Measurements from ENCODE around the gene SLC17A5.
"Not testable (repeated sequence)": the region's sequence is repeated elsewhere in the genome, so short reads cannot be mapped to it uniquely, and the experiment has no call there.

SLC17A5 gene, protein sequence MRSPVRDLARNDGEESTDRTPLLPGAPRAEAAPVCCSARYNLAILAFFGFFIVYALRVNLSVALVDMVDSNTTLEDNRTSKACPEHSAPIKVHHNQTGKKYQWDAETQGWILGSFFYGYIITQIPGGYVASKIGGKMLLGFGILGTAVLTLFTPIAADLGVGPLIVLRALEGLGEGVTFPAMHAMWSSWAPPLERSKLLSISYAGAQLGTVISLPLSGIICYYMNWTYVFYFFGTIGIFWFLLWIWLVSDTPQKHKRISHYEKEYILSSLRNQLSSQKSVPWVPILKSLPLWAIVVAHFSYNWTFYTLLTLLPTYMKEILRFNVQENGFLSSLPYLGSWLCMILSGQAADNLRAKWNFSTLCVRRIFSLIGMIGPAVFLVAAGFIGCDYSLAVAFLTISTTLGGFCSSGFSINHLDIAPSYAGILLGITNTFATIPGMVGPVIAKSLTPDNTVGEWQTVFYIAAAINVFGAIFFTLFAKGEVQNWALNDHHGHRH

DNA sequence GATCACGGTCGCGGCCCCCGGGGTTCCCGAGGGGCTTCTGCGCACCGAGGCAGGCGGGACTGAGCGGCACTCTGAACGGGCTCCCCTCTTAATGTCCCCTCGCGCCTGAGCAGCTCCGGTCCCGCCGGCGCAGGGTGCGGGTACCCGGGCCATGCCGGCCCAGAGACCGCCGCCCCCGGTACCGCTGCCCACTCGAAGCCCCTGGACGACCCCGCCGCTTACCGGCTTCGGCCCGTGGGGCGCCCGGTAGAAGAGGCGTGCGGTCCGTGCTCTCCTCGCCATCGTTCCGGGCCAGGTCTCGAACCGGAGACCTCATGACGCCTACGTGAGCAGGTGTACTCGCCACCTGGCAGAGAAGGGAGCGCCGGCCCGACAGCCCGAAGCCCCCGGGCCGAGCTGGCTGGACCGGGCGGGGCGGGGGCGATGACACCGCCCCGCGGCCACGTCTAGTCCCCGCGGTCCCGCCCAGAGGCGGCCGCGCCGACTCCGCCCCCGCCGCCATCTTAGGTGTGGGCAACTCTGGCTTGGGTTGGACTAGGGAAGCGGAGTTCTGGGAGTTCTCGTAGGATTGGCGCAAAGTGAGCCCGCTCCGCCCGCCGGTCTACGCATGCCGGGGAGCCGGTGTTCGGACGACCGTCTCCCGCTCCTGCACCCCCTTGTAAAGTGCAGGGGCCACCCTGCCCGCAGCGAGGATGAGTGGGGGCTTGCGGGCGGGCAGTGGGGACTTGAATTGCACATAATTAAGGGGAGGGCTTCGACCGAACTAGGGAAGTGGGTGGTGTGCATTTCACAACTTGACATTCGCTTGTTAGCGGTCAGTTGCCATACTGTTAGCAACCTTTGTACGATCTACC, at the start of gene SLC17A5:
Gene SLC17A5, minus strand, starts transcription at position 422 of the 854 bp plus-strand sequence. Its CDS starts 106 bp downstream, at position 316.
- DNase-seq = peak; percentile 76

DNA sequence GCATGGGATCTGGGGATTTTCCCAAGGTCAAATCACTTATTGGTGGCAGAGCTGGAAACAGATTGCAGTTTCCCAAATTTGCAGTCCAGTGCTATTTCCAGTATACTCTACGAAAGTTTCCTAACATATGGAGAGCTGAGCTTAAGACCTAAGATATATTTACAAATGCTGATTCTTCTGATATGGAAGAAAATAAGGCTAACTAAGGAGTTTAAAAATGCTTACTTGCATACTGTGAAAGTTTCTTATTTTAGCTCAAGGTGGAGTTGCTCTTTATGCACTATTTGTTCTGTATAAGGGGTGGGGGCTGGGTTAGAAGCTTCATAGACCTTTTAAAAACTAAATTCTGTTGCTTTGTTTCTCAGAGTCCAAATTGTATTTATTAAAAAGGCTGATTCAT, 49.7 kb upstream of the SLC17A5 start:
- no peak for DNase-seq

DNA sequence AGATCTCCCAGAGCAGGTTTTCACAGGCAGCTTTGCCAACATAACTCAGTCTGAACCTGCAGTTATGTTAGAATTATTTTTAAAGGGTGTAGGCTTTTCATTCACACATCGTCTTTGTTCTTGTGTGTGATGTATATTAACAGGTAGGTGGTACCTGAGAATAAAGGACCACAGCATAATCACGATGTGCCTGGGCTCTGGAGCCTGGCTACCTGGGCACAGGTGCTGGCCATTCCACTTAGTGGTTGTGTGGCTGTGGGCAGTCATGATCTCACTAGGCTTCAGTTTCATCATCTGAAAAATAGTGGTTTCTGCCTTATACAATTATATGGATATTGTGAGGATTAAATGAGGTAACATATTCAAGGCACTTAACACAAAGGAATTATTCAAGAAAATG, 48.7 kb upstream of the SLC17A5 start:
- no peak for DNase-seq

DNA sequence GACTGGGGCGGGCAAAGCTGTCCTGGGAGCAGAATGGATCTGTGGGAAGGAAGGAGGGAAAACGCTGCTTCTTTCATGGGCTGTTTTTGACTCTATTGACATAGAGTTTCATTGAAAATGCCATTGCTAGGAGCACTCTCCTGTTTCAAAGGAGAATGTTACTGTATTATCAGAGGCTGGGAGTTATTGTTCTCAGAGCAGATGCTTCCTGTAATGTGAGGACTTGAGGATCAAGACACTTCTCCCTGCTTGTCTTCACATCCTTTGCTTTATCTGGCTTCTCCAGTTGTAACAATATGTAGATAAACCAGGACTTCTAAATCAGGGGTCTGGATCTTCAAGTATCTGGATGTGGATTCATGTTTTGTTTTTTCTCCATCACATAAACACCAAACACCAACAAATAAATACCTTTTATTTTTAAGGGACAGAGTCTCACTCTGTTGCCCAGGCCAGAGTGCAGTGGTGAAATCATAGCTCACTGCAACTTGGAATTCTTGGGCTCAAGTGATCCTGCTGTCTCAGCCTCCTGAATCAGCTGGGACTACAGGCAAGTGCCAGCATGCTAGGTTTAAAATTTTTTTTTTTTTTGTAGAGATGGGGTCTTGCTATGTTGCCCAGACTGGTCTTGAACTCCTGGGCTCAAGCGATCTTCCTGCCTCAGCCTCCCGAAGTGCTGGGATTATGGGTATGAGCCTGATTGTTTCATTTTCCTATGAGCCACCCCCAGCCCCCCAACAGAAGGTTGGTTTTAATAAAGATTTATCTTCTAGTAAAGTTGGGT, 46.1 kb upstream of the SLC17A5 start:
- DNase-seq = no peak

DNA sequence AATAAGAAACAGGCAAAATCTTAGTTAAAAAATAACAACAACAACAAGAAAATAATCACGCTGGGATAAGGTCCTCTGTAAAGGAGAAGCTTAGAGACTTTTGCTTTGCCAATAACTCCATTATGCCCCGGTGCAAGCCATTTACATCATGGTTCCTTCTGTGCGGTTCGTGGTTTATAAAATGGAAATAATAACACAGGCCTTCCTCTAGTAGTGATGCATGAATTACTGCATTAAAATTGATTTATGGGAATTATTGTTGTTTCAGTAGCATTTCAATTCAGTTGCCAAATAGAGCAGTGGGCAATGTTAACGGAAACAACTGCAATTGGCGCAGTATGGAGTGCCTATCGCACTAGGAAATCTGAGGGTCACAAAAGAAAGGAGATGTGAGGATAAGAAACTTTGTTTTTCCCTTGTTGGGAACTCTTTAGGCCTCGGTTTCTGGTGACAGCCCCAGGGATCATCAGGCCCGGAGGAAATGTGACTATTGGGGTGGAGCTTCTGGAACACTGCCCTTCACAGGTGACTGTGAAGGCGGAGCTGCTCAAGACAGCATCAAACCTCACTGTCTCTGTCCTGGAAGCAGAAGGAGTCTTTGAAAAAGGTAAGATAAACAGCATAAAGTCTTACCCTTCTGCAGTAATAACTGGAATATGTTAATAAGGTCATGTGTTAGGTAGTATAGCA, 43.3 kb upstream of the SLC17A5 start:
- no peak for DNase-seq

DNA sequence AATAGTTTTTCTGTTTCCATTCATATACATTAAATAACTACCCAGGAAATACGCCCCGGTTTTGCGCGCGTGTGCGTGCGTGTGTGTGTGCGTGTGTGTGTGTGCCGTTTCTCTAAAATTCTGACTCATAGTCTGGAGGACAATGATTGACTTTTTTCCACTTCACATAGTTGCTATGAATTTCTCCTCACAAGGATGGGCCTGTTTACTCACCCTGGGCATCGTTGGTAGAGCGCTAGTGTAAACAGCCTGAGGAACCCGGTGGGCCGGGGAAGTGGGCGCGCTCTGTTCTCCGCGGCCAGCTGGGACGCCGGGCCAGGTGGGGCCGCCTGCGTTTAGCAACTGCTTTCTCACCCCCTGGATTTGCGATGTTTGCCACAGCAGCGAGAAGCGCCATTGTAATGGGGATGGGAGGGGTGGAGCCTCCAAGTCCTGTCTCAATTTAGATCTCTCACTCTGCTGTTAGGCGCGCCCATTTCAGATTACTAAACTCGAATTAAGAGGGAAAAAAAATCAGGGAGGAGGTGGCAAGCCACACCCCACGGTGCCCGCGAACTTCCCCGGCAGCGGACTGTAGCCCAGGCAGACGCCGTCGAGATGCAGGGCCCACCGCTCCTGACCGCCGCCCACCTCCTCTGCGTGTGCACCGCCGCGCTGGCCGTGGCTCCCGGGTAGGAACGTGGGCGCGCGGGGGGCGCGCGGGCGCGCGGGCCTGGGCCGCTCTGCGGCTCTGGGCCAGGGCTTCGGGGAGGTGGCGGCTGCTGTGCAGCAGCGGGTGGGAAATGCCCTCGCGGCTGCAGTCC, 42.0 kb upstream of the SLC17A5 start, which contains the start of gene CD109:
Gene CD109, plus strand, starts transcription at position 585 of the 803 bp plus-strand sequence. Its CDS starts 13 bp downstream, at position 598.
- DNase-seq = no peak

DNA sequence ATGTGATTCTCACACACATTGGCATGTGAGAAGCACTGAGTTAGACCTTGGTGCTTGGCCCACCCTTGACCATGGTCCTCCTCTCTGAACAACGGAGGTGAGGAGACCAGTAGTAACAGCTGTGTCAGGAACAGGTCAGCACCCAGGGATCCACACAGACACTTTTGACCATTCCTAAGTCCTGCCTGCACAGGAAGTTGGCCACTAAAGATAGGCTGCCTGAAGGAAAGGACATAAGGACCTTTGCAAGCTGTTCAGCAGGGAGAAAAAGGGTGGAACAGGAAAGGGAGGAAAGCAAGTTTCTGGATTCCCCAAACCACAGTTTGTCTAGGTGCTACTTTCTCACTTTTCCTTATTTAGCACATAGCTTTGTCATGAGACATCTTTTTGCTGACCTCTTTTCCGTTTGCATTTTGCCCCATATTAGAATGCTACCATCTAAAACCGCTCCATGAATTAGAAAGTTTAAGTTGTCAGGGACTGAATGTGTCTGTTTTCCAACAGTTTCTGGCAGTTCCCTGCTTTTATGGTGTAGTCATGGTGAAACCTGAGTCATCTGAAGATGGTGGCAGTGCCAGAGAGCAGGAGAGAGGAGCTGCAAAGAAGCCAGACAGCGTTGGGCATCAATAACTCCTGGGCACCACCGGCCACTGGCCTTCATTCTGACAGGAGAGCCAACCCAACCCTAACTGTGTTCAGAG, 41.1 kb upstream of the SLC17A5 start:
- no peak for DNase-seq

DNA sequence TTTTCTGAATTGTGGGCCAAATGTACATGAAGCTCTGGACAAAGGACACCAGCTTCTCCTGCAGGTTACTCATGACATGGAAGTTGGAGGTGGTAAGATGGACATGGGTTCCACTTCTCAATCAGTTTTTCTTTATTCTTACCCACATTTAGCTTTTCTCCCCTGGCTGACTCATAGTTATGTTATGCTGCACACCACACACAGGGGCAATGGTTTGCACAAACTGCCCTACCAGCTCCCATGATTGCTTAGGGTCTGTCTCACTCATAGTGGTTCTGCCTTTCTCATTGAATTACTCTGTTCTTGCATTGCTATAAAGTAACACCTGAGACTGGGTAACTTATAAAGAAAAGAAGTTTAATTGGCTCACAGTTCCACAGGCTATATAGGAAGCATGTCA, 37.7 kb upstream of the SLC17A5 start:
- DNase-seq = no peak

DNA sequence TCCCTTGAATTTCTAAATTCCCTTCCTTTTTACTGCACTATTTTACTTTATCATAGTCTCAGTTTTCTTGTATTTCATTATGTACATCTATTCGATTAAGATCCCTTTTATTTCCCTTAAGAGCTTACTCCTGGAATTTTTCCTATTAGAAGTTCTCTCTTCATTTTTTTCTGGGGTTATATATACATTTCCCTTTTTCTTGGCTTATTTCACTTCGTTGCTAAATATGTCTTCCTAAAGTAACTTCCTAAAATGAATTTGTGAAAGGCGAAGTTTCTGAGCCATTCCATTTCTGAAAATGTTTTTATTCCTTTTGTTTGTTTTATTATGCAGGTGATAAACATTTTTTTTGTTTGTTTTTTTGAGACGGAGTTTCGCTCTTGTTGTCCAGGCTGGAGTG, 36.3 kb upstream of the SLC17A5 start:
- DNase-seq = no peak

DNA sequence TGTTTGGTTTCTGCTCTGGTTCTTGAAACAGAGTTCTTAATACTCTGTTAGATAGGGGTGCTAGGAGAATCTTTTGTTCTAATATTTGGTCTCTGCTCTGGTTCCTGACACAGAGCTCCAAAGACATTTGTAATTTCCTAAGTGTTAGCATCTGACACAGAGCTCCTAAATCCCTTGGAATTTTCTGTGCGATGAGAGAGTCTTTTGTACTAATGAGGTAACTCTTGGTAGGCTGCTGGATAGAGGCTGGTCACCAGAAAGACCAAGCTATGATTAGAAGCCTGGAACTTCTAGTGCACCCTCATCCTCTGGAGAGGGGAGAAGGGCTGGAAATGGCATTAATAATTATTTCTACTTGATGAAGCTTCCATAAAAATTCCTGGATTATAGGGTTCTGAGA, 34.6 kb upstream of the SLC17A5 start:
- no peak for DNase-seq

DNA sequence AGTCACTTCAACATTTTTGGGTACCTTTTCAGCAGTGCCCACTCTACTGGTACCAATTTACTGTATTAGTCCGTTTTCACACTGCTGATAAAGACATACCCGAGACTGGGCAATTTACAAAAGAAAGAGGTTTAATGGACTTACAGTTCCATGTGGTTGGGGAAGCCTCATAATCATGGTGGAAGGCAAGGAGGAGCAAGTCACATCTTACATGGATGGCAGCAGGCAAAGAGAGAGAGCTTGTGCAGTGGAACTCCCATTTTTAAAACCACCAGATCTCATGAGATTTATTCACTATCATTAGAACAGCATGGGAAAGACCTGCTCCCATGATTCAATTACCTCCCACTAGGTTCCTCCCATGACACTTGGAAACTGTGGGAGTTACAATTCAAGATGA, 29.8 kb upstream of the SLC17A5 start:
- not testable (repeated sequence) for DNase-seq

DNA sequence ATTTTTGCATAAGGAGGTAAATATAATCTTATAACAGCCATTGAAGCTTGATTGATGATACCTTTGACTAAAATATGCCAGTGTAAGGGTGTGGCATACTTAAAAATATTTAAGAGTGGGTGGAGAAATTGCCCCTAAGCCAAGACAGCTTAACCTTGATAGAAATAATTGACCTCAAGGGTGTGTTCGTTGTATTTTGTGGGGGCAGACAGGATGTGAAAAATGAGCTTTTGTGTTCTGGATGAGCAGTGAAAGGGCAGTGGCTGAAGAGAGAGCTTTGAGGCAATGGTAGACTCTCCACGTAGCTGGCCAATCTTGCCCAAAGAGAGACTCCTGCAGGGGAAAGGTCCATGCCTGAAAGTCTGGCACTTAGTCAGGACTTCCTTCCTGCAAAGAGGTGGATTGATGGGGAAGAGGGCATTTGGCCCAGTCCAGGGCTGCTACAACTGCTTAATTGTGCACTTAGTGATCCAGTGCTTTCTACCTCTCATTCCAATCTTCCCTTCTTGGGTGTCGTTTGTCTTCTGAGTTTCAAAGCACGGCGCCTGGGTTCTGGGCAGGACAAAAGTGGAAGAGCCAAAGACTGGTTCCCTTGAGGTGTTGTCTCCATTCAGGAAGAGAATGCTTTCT, 26.6 kb upstream of the SLC17A5 start:
- no peak for DNase-seq

DNA sequence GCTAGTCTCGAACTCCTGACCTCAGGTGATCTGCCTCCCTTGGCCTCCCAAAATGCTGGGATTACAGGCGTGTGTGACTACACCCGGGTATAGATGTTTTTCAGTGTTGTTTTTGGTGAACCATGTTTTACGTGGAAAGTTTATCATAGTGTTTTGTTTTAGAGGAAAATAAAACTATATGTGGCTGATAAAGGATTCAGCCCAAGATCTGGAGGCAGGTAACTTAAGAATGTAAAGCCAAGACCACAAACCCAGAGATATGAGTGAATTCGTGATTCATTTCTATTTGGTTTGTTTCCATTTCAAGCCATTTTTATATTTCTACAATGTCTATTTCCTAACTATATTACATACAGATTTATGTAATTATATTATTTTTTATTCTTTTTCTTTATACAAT, 26.1 kb upstream of the SLC17A5 start:
- not testable (repeated sequence) for DNase-seq

DNA sequence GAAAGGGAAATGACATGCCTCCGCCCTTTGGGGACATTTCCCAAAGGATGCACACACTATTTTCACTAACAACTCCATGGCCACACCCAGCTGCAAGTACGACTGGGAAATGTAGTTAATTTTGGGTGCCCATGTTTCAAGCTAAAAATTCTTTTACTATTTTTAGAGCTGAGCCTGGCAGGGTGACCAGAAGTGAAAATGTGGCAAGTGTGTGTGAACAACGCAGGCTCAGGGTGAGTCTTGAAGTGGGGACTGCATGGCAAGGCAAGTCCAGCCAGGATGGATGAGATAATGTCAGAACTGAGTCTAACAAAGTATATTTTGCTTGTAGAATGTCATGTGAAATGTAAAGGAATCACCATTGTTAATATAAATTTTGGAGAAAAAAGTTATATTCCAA, 25.2 kb upstream of the SLC17A5 start:
- DNase-seq = no peak

DNA sequence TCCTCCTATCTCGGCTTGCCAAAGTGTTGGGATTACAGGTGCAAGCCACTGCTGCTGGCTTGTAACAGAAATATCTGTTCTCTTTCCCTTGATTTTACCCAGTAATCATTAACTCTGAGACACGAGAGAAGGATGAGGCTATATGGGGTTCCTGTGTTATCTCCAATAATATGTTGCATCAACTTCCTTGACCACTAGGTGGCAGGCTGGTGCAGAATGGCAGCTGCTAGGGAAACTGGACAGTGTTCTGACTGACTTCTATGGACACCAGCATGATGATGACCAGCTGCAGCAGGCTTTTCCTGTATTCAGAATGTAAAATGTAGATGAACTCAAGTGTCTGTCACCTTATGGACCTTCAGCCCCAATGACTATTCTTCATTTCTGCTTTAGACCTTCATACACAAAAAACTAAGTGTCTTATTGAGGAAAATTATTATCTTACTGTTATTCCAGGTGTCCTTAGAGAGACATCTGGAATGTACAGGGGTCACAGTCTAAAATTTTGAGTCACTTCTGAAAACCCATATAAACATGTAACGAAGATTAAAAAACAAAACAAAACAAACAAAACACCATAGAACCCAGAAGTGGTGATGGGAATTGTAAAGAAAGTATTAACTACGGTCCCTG, 21.8 kb upstream of the SLC17A5 start:
- DNase-seq = no peak

DNA sequence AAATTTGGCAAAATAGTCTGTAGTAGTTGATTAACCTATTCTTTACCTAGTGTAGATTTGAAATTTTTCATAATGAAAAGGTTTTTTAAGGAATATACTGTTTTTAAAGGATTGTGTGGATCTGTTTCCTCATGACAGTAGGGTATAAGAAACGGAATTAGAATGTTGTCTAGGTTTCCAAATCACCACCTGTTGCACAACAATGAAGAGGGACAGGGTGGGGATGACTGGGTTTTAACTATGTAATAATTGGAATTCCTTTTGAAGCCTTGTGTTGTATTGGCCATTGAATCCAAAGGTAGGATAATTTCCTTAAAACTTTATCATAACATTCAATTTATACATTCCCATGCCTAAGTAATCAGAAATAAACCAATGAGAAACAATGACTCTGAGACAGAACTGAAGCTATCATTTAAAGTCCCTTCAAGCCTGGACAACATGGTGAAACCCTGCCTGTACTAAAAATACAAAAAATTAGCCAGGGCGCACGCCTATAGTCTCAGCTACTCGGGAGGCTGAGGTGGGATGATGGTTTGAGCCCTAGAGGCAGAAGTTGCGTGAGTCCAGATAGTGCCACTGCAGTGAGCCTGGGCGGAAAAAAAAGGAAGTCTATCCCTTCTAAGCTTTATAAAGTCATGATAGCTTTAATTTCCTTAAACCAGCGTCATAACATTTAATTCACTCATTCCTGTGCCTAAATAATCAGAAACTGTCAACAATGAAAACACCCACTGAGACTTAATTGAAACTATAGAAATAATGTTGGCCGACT, 18.3 kb upstream of the SLC17A5 start:
- no peak for DNase-seq

DNA sequence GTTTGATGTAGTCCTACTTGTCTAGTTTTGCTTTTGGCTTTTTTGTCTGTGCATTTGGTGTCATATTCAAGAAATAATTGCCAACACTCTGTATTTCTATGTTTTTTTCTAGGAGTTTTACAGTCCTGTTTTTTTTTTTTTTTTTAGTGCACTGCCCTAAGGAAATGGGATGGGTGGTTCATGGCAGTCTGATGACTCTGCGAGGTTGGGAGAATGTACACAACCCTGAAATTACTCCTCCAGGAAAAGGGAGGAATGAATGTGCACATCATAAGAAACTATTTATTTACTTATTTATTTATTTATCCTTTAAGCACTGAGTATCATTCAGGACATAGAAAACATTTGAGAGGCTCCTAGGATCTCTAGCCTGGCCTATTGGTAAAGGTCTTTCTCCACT, 15.2 kb upstream of the SLC17A5 start:
- DNase-seq = no peak

DNA sequence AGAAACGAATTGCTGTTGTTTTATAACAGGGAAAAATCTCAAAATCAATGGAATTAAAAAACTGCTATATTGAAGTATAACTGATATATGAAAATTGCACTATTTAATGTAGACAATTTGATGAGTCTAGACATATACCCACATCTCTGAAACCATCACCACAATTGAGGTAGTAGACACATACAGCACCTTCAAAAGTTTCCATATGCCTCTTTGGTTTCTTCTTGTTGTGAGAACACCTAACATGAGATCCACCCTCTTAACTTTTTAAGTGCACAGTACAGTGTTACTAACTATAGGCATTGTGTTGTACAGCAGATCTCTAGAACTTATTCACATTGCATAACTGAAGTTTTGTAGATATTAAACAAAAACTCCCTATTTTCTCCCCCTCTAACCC, 14.0 kb upstream of the SLC17A5 start:
- no peak for DNase-seq

DNA sequence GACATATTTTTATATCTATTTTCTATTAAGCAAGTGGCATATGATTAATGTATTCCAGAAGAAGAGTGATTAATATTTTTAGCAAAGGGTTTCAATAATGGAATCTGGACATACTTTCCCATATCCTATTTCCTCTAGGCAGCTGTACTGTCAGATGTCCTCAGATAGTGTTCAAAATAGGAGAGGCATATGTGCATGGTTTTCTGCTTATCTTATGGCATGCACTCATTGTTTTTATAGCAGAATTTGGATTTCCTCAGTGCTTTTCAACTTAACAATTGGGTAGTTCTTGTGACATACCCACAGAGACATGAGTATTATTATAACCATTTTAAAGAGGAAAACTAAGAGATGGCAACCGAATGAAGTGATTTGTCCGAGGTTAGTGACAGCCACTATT, 12.6 kb upstream of the SLC17A5 start:
- DNase-seq = no peak
